PFSK-1 (cell line): ENCODE data around the gene TMEM109.

Experiments
- POLR2AphosphoS5 ChIP-seq: IDR thresholded peaks from 2 replicates; pipeline ENCODE4 v1.6.1; 2012; ENCODE audit warnings: low read depth, mild to moderate bottlenecking, control low read depth, low read length, moderate library complexity
- TAF1 ChIP-seq: IDR thresholded peaks from 2 replicates; pipeline ENCODE4 v1.6.1; 2012; ENCODE audit warnings: low read length, control low read depth, borderline replicate concordance; ENCODE audit not compliant: insufficient read depth
- TF ChIP-seq, protein P1 (sequence below), 2 experiments: IDR thresholded peaks; 2 replicates each; pipeline versions ENCODE4 v1.6.1 to v1.8.0; 2011 to 2012; ENCODE audit warnings: low read depth in 2 of 2, low read length in 2 of 2, control low read depth in 1 of 2, inconsistent platforms in 1 of 2, mild to moderate bottlenecking in 1 of 2, moderate library complexity in 1 of 2; ENCODE audit not compliant: insufficient read depth in 1 of 2

- TF ChIP-seq POLR2AphosphoS5 (no peak), TAF1 (no peak)
- TF ChIP-seq, protein P1, sequence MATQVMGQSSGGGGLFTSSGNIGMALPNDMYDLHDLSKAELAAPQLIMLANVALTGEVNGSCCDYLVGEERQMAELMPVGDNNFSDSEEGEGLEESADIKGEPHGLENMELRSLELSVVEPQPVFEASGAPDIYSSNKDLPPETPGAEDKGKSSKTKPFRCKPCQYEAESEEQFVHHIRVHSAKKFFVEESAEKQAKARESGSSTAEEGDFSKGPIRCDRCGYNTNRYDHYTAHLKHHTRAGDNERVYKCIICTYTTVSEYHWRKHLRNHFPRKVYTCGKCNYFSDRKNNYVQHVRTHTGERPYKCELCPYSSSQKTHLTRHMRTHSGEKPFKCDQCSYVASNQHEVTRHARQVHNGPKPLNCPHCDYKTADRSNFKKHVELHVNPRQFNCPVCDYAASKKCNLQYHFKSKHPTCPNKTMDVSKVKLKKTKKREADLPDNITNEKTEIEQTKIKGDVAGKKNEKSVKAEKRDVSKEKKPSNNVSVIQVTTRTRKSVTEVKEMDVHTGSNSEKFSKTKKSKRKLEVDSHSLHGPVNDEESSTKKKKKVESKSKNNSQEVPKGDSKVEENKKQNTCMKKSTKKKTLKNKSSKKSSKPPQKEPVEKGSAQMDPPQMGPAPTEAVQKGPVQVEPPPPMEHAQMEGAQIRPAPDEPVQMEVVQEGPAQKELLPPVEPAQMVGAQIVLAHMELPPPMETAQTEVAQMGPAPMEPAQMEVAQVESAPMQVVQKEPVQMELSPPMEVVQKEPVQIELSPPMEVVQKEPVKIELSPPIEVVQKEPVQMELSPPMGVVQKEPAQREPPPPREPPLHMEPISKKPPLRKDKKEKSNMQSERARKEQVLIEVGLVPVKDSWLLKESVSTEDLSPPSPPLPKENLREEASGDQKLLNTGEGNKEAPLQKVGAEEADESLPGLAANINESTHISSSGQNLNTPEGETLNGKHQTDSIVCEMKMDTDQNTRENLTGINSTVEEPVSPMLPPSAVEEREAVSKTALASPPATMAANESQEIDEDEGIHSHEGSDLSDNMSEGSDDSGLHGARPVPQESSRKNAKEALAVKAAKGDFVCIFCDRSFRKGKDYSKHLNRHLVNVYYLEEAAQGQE (IDR thresholded peaks at IDR 0.05; ENCODE audit: insufficient read depth in 1 of 2, low read depth in 2 of 2, low read length in 2 of 2), result no peak
Observed at GRCh38 chr11:60934124-60934789, 20.3 kb downstream of the TMEM109 start.
